ENCODE data around the gene RGPD8. TPM values are rescaled to one million over a fixed set of nuclear protein-coding genes. Genes with fewer than 3 reads are reported as not detected.
"Not testable (repeated sequence)": the region's sequence is repeated elsewhere in the genome, so short reads cannot be mapped to it uniquely, and the experiment has no call there.

The RGPD8 gene
- total RNA-seq, 2 experiments from 2014 or later = 61.1 to 65.9 TPM

- H3K9me3 ChIP-seq (ENCODE audit: control insufficient read depth in 1 of 2, insufficient read depth in 1 of 2, low read length in 2 of 2); H3K27ac Mint-ChIP-seq; H3K27me3 ChIP-seq (ENCODE audit: control insufficient read depth in 1 of 2, insufficient read depth in 2 of 2, low read length in 2 of 2); POLR2A ChIA-PET; H3K36me3 Mint-ChIP-seq (ENCODE audit: low read depth); H3K27ac ChIP-seq (ENCODE audit: low read depth in 1 of 2, low read length in 2 of 2); H3K4me1 ChIP-seq (ENCODE audit: insufficient read depth, low read length); H3K4me3 ChIP-seq (ENCODE audit: low read length); H3K4me3 Mint-ChIP-seq; H3K4me1 Mint-ChIP-seq (ENCODE audit: low read depth); H3K27me3 Mint-ChIP-seq; intact Hi-C loops (cut with DNase I, micrococcal nuclease); H3K9me3 Mint-ChIP-seq; CTCF ChIA-PET; DNase-seq; ATAC-seq (ENCODE audit: poor library complexity); H3K36me3 ChIP-seq (ENCODE audit: insufficient read depth, low read length): not testable (repeated sequence)
These were observed 8.9 kb downstream of the RGPD8 start for GRCh38 chr2:112424553-112424952.

DNA sequence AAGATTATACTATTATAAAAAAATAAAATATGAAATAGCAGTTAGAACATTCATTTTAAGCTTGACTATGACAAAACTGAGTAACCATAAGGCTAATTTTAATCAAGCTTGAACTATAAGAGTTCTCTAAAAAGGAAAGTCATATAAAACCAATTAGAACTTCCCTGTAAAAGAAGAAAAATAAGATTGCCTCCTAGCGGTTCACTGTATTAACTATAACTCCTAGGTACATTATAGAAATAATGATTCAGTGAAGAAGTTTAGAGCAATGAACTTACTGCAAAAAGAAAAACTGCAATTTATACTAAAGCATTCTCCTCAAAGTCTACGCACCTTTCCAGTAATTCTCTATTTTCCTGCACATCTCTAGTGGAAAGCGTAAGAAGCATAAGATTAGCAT is 16.6 kb downstream of the RGPD8 start:
- H3K27ac ChIP-seq (ENCODE audit: low read depth in 1 of 2, low read length in 2 of 2); H3K27ac Mint-ChIP-seq; H3K9me3 ChIP-seq (ENCODE audit: control insufficient read depth in 1 of 2, insufficient read depth in 1 of 2, low read length in 2 of 2); H3K36me3 Mint-ChIP-seq (ENCODE audit: low read depth); H3K27me3 Mint-ChIP-seq; intact Hi-C loops (cut with DNase I, micrococcal nuclease); H3K27me3 ChIP-seq (ENCODE audit: control insufficient read depth in 1 of 2, insufficient read depth in 2 of 2, low read length in 2 of 2); POLR2A ChIA-PET; H3K9me3 Mint-ChIP-seq; H3K4me1 Mint-ChIP-seq (ENCODE audit: low read depth); H3K4me3 ChIP-seq (ENCODE audit: low read length); H3K4me1 ChIP-seq (ENCODE audit: insufficient read depth, low read length); H3K36me3 ChIP-seq (ENCODE audit: insufficient read depth, low read length); CTCF ChIA-PET; ATAC-seq (ENCODE audit: poor library complexity); DNase-seq; H3K4me3 Mint-ChIP-seq: not testable (repeated sequence)

DNA sequence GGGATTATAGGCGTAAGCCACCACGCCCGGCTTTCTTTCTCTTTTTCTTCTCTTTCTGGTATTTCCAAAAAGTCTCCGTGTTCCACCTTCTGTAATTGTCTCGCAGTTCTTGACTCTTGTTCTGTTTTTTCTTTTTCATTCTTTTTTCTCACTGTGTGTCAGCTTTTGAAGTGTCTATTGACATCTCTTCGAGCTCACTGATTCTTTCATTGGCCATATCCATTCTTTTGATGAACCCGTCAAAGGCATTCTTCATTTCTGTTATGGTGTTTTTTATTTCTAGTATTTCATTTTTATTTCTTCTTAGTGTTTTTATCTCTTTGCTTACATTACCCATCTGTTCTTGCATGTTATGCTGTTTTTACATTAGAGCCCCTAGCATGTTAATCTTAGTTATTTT is 73.4 kb downstream of the RGPD8 start:
- POLR2A ChIA-PET; H3K27ac ChIP-seq (ENCODE audit: low read depth in 1 of 2, low read length in 2 of 2); H3K4me3 Mint-ChIP-seq; H3K9me3 ChIP-seq (ENCODE audit: control insufficient read depth in 1 of 2, insufficient read depth in 1 of 2, low read length in 2 of 2); H3K4me1 ChIP-seq (ENCODE audit: insufficient read depth, low read length); H3K4me3 ChIP-seq (ENCODE audit: low read length); H3K27me3 Mint-ChIP-seq; H3K9me3 Mint-ChIP-seq; DNase-seq; ATAC-seq (ENCODE audit: poor library complexity); H3K27me3 ChIP-seq (ENCODE audit: control insufficient read depth in 1 of 2, insufficient read depth in 2 of 2, low read length in 2 of 2); H3K4me1 Mint-ChIP-seq (ENCODE audit: low read depth); intact Hi-C loops (cut with DNase I, micrococcal nuclease); H3K27ac Mint-ChIP-seq; H3K36me3 Mint-ChIP-seq (ENCODE audit: low read depth); H3K36me3 ChIP-seq (ENCODE audit: insufficient read depth, low read length); CTCF ChIA-PET: not testable (repeated sequence)

DNA sequence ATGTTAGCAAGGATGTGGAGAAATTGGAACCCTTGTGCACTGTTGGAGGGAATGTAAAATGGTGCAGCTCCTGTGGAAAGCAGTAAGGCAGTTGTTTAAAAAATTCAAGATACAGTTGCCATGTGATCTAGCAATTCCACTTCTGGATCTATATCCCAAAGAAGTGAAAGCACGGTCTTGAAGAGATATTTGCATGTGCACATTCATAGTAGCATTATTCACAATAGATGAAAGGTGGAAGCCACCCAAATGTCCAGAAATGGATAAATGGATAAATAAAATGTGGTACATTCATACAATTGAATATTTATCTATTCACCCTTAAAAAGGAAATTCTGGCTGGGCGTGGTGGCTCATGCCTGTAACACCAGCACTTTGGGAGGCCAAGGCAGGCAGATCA is 79.1 kb downstream of the RGPD8 start:
- H3K4me3 Mint-ChIP-seq; H3K27me3 ChIP-seq (ENCODE audit: control insufficient read depth in 1 of 2, insufficient read depth in 2 of 2, low read length in 2 of 2); DNase-seq; H3K4me3 ChIP-seq (ENCODE audit: low read length); H3K27ac ChIP-seq (ENCODE audit: low read depth in 1 of 2, low read length in 2 of 2); H3K36me3 ChIP-seq (ENCODE audit: insufficient read depth, low read length); POLR2A ChIA-PET; H3K9me3 Mint-ChIP-seq; intact Hi-C loops (cut with DNase I, micrococcal nuclease); H3K9me3 ChIP-seq (ENCODE audit: control insufficient read depth in 1 of 2, insufficient read depth in 1 of 2, low read length in 2 of 2); H3K27ac Mint-ChIP-seq; H3K27me3 Mint-ChIP-seq; H3K36me3 Mint-ChIP-seq (ENCODE audit: low read depth); CTCF ChIA-PET; H3K4me1 Mint-ChIP-seq (ENCODE audit: low read depth); ATAC-seq (ENCODE audit: poor library complexity); H3K4me1 ChIP-seq (ENCODE audit: insufficient read depth, low read length): not testable (repeated sequence)

GRCh38 chr2:112352809-112353603 is 80.4 kb downstream of the RGPD8 start:
- H3K27me3 ChIP-seq (ENCODE audit: control insufficient read depth in 1 of 2, insufficient read depth in 2 of 2, low read length in 2 of 2); H3K27me3 Mint-ChIP-seq; H3K36me3 Mint-ChIP-seq (ENCODE audit: low read depth); H3K27ac ChIP-seq (ENCODE audit: low read depth in 1 of 2, low read length in 2 of 2); H3K9me3 Mint-ChIP-seq; POLR2A ChIA-PET; DNase-seq; ATAC-seq (ENCODE audit: poor library complexity); H3K4me1 Mint-ChIP-seq (ENCODE audit: low read depth); H3K36me3 ChIP-seq (ENCODE audit: insufficient read depth, low read length); H3K4me3 Mint-ChIP-seq; H3K27ac Mint-ChIP-seq; H3K4me3 ChIP-seq (ENCODE audit: low read length); H3K4me1 ChIP-seq (ENCODE audit: insufficient read depth, low read length); intact Hi-C loops (cut with DNase I, micrococcal nuclease); H3K9me3 ChIP-seq (ENCODE audit: control insufficient read depth in 1 of 2, insufficient read depth in 1 of 2, low read length in 2 of 2); CTCF ChIA-PET: not testable (repeated sequence)

- H3K9me3 Mint-ChIP-seq = not testable (repeated sequence)
These were observed 81.2 kb downstream of the RGPD8 start for GRCh38 chr2:112352292-112352691.

More at GRCh38 chr2:112352292-112352691, 81.2 kb downstream of the RGPD8 start:
- H3K27me3 Mint-ChIP-seq; H3K36me3 ChIP-seq (ENCODE audit: insufficient read depth, low read length); H3K36me3 Mint-ChIP-seq (ENCODE audit: low read depth); H3K4me1 Mint-ChIP-seq (ENCODE audit: low read depth); H3K27me3 ChIP-seq (ENCODE audit: control insufficient read depth in 1 of 2, insufficient read depth in 2 of 2, low read length in 2 of 2); H3K9me3 ChIP-seq (ENCODE audit: control insufficient read depth in 1 of 2, insufficient read depth in 1 of 2, low read length in 2 of 2); ATAC-seq (ENCODE audit: poor library complexity); DNase-seq; intact Hi-C loops (cut with DNase I, micrococcal nuclease); POLR2A ChIA-PET; CTCF ChIA-PET; H3K27ac ChIP-seq (ENCODE audit: low read depth in 1 of 2, low read length in 2 of 2); H3K4me1 ChIP-seq (ENCODE audit: insufficient read depth, low read length); H3K4me3 Mint-ChIP-seq; H3K4me3 ChIP-seq (ENCODE audit: low read length); H3K27ac Mint-ChIP-seq: not testable (repeated sequence)
